Lower leg skin (tissue), 3 donors: ENCODE measurements around the gene FBRSL1.

Experiments used
- CTCF ChIP-seq, 3 donors: fragments of 450-650 bp; IDR thresholded peaks; one replicate each; pipeline ENCODE4 v1.5.1; 2016; ENCODE audit warnings: antibody characterized with exemption in 3 of 3, mild to moderate bottlenecking in 3 of 3, moderate library complexity in 2 of 3
- POLR2A ChIP-seq, 2 donors: fragments of 450-650 bp; IDR thresholded peaks; one replicate each; pipeline ENCODE4 v1.6.1; 2016 to 2017; ENCODE audit warnings: antibody characterized with exemption in 2 of 2, mild to moderate bottlenecking in 1 of 2, moderate library complexity in 1 of 2

GRCh38 chr12:132444957-132445883, 44.7 kb upstream of the FBRSL1 start:
- TF ChIP-seq CTCF (IDR thresholded peaks at IDR 0.05) (no peak), POLR2A (IDR thresholded peaks at IDR 0.05) (no peak)
